Testis (tissue), 2 donors: ENCODE results near the gene ZNF236.

Experiments used
- CTCF ChIP-seq, 3 experiments: fragments of 450-650 bp in 2 of 3; fragments of 200-600 bp in 1 of 3; sonication (generic) in 1 of 3; IDR thresholded peaks; one replicate each; pipeline ENCODE4 v1.5.1; 2016 to 2019; ENCODE audit warnings: antibody characterized with exemption in 3 of 3, mild to moderate bottlenecking in 2 of 3, moderate library complexity in 1 of 3
- POLR2A ChIP-seq: fragments of 450-650 bp; IDR thresholded peaks from one replicate; pipeline ENCODE4 v1.6.1; 2017; ENCODE audit warnings: antibody characterized with exemption, mild to moderate bottlenecking, moderate library complexity

- TF ChIP-seq POLR2A (no peak), CTCF (IDR thresholded peaks at IDR 0.05) (no peak)
Observed at GRCh38 chr18:77004555-77005380, 182.4 kb downstream of the ZNF236 start.
